GM15510 (cell line): Measurements from ENCODE around the gene MRPL53.

ENCODE experiments used
- POLR2A ChIP-seq: IDR thresholded peaks from 3 replicates; pipeline ENCODE4 v1.6.1; 2011; ENCODE audit warnings: borderline replicate concordance; ENCODE audit not compliant: insufficient read length; ENCODE audit errors: extremely low read depth

The MRPL53 gene

DNA sequence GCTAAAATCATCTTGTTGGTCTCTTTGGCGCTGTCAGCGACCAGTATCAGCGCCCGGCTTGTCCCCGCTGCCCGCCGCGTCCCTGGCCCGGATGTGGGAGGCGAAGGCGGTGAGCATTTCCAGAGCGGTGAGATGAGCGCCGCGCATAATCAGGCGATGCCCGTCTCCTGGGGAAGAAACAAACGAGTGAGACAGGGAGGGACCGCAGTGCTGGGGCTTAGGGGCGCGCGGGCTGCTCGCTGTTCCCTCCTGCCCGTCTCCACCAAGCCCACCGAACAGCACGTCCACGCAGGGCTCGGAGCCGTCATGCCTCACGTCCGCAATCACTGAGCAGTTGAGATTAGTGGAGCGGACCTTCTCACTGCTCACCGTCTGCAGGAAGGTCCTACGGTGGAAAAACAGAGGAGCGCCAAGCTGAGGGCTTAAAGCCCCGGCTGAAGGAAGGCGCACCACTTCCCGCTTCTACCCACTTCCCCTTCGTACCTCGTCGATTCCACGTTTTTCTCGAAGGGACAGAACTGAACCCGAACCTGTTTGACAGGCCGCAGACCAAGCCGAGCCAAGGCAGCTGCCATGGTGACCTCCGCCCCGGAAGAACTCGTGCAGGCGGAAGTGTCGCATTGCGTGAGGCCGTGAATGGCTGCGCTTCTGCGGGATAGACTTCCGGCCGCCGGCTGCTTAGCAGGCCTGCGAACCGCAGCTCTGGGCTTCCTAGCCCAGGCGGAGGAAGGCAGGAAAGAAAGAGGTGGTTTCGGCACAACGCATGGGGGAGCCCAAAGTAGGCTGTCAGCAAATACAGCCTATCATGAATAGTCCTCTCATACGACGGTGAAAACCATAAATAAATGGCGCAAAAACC lies at the start of gene MRPL53:
TSS of gene MRPL53 (minus strand) at position 595 of the 859 bp plus-strand sequence. CDS start at position 575, 20 bp downstream.
- TF ChIP-seq POLR2A = peak; percentile 93

DNA sequence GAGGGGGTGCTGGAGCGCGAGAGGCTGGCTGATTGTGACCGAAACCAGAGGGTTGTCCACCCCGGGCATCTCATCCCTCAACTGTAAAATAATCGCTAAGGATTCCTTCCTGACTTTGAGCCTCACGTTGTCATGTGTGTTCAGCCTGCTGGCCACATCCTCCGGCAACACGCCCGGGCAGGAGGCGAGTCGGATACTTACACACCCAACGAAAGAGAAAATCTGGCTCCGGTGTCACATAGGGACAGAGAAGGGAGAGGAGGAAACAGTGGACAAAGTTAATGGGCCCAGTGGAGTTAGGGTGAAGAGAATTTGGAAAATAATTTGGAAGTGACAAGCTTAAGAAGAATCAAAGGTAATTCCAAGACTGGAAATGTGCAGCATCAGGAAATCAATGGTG lies 44.2 kb upstream of the MRPL53 start:
- TF ChIP-seq POLR2A = no peak

DNA sequence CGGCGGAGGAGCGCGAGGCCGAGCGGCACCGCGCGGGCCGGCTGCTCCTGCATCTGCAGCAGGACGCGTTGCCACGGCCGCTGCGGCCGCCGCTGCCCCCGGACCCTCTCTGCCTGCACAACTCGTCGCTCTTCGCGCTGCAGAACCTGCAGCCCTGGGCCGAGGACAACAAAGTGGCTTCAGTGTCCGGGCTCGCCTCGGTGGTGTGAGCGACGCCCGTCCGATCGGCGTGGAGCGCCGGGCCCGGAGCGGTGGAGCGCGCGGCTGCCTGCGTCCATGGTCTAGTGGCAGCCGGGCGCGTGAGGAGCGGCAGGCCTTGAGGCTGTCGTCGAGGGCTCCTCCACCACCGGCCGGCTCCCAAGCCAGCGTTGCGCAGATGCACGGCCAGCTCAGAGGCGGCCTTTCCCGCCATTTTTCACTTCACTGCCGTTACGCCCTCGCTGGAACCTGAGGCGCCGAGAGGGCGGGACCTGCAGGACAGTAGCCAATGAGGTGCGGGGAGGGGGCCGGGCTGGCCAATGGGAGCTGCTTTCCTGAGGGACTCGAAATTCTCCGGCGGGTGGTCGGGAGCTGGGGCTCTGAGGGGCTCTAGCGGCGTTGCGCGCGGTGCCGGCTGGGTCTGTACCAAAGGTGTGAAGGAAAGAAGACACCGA lies 43.6 kb upstream of the MRPL53 start:
- TF ChIP-seq POLR2A = no peak

DNA sequence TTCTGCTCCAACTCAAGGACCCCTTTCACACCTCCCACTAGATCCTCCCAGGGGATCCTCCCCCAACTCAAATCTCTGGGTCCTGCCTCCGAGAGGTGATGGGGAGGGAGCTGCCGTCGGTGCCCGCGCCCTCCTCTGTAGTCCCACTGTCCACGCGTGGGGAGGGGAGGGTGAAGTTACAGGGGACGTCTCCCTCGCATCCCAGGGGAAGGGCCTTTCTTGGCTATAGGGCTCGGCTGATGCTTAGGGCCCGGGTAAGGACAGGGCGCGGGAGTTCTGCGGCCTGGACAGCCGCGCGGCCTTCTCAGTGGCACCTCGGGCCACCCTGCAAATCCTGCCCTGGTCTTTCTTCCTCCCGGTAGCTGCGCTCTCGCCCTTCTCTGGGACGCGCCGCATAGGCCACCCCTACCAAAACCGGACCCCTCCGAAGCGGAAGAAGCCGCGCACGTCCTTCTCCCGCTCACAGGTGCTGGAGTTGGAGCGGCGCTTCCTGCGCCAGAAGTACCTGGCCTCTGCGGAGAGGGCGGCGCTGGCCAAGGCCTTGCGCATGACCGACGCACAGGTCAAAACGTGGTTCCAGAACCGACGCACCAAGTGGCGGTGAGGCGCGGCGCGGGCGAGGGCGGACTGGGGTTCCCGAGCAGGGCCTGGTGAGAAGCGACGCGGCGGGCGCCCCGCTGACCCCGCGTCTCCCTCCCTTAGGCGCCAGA lies 42.9 kb upstream of the MRPL53 start:
- TF ChIP-seq POLR2A = no peak

DNA sequence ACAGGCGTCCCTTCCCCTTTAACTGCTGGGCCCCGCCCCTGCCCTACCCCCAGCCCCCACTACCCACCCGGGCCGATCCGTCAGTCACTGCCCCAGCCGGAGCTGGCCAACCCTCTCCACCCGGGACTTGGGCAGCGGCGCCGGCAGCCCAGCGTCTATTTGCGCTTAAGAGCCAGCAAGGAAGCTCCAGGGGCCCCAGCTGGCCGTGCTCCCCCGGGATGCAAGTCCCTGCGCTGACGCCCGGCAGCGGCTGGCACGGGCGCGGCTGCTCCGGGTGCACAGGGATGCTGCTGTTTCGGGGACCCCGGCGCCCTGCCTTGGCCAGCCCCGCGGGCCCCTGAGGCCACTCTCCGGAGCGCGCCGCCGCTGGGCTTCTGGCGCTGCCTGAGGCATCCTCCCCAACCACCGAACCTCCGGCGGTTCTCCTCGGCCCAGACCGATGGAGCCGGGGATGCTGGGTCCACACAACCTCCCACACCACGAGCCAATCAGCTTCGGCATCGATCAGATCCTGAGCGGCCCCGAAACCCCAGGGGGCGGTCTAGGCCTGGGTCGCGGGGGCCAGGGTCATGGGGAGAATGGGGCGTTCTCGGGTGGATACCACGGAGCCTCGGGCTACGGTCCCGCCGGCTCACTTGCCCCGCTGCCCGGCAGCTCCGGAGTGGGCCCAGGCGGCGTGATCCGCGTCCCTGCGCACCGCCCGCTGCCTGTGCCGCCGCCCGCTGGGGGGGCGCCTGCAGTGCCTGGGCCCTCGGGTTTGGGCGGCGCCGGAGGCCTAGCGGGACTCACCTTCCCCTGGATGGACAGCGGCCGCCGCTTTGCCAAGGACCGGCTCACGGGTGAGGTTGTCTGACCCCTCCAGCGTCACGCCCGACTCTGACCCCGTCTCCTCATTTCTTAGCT lies 42.1 kb upstream of the MRPL53 start, which contains the start of gene TLX2:
TSS of gene TLX2 (plus strand) at position 83 of the 903 bp plus-strand sequence. CDS start at position 440, 357 bp downstream.
- TF ChIP-seq POLR2A = no peak

DNA sequence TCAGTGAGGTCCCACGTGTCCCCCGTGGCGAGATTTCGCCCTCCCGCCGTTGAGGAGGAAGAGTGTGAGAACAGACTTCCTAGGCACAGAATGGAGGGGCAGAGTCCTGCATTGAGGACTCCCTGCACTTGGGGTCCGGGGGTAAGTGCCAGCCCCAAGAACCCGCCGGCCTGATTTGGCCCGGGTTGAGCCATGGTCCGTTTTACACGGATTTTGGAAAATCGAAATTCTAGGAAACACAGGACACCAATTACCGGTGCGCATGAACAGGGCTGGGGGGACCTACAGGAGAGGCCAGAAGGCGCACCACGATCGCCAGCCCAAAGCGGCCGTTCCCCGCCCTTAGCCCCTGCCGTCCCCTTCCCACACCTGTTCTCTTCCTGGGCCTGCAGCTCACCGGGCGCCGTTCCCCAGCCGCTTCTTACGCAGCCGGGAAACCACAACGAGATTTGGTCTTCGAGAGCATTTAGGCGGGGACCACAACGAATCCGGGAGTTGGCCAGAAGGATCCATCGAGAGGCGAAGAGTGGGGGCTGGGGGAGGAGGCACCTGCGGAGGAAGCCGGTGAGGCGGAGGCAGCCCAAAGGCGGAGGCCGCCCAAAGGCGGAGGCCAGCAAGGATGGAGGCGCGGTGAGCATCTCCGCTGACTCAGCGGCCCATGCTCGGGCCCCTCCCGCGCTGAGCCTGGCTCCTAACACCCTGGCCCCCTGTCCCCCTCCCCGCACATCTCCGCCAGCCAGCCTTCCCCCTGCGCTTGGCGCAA lies 41.3 kb upstream of the MRPL53 start:
- no peak for TF ChIP-seq POLR2A

DNA sequence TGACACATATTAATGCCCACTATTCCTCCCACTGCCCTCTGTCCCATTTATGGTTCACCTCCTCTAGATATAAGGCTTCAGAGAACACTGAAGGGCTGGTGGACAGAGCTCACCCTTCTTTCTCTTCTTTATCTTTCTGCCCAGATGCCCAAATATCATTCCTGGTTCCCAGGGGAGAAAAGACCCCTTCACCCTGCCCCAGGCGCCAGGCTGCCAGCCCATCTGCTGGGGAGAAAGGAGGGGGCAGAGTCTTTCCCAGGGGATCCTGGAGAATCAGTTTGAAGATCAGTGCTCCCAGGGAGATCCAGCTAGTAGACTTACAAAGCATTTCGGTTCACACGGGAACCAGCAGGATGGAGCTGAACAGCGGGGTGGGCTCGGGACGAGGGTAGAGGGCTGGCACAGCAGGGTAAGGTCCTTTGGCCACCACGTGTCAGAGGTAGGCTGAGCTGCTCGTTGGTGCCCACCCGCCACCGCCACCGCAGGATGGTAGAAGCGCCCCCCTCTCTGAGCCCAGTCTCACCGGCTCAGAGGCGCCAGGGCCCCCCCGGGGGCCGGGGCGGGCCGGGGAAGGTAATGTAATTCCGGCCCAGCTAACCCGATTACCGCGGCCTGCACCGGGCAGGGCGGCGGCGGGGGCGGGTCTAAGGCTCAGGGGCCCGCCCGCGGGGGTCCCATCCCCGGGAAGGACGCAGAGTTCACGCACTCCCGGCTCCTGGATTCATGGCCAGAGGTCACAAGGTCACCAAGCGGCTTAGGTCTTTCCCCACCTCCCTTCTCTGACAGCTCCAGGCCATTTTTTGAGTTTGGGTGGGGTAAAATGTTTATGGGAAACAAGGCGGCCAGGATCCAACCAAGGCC lies 40.5 kb upstream of the MRPL53 start:
- no peak for TF ChIP-seq POLR2A

DNA sequence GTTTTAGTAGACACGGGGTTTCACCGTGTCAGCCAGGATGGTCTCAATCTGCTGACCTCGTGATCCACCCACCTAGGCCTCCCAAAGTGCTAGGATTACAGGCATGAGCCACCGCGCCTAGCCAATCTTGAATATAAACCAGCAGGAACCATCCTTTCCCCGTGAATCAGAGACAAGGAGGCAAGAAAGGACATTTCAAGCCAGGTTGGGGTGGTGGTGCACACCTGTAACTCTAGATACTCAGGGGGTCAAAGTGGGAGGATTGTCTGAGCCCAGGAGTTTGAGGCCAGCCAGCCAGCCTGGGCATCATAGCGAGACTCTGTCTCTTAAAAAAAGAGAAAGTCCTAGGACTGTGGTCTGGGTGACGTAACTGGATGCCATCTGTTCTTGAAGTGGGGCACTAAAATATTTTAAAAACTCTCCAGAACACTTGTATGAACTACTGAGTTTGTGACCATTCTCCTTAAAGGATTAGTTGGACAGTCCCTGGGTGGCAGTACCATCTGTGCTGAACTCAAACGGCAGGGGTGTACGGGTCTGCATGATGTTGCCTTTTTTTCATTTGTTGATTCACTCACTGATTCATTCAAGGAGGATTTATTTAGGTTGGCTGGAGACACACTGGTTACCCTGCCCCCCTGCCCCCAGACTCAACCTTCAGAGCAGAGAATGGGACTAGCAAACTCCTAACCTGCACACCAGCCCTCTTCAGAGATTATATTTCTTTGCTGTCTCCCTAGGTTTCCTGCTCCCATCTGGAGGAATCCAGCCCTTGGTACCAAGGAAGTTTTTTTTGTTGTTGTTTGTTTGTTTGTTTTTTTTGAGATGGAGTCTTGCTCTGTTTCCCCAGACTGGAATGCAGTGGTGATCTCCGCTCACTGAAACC lies 38.9 kb upstream of the MRPL53 start:
- no peak for TF ChIP-seq POLR2A

DNA sequence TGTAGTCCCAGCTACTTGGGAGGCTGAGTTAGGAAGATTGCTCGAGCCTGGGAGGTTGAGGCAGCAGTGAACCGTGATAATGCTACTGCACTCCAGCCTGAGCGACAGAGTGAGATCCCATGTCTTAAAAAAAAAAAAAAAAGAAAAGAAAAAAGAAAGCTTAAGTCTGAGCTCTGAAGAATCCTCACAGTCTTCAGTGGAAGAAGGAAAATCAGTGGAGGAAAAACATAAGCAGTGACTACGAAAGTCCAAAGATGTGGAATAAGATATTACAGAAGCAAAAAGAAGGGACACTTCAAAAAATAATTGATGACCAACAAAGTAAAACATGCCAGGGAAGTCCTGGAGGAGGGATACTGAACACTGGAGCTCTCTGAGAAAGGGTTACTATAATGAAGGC lies 37.8 kb upstream of the MRPL53 start:
- no peak for TF ChIP-seq POLR2A

DNA sequence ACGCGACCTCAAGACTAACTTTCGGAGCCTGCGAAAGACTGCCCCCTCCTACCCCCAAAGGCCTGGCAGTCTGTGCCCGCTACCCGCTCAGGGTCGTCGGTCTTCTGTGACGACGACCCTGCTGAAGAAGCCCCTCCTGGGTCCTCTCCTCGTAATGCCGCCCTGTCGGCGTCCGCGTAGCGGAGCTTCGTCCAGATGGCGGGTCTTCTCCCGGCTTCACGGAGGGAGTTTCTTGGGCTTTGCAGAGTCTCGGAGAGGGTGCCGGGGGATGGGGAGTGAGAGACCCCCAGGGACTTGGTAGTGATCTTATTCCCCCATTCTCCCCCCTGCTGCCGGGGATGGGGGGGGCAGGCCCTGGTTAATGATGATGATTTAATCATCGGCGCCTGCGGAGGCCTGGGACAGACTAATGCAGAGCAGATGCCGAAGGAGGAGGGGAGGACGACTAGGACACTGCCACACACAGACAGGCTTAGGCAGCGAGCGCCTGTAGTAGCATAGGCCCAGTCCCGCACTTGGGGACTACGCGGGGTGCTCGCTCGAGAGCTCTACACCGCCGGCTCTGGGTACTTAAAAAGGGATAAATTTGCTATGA lies 35.5 kb upstream of the MRPL53 start:
- TF ChIP-seq POLR2A = no peak

DNA sequence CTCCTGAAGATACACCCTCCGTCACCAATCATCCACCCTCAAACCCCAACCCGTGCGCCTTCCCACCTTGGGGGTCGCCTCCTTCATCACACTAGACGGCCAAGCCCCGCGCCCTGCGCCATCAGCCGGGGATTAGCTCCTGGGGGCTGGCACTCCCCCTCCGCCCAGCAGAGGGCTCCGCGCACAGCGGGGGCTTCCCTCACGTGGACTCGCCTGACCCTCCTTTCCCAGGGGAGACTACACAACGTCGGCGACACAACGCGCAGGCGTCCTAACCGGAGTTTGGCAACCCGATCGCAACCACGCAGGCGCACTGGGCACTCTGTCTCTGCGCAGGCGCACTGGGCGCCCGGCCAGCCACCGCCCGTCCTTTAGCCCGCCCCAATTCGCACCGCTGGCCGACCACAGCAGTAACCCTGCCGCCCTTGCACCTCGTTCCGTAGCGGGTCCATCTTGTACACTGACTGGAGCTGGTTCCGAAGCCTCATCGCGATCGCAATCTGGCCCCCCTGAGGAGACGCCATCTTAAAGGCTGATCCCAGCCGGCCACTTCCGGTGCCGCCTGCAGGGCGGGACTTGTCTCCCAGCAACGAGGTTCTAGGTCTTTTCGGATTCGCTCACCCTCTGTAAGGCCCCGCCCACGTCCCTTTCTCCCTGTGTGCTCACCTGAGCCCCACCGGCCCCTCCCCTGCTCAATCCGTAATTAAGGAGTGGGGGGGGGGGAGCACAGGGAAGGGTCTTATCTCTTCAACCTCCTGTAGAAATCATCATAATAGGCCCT lies 34.9 kb upstream of the MRPL53 start, which contains the start of gene PCGF1:
TSS of gene PCGF1 (minus strand) at position 551 of the 781 bp plus-strand sequence. CDS start at position 524, 27 bp downstream.
- TF ChIP-seq POLR2A = peak; percentile 78
